Measurements from ENCODE around the gene SUFU.

Gene SUFU

GRCh38 chr10:102552533-102552932, 48.8 kb downstream of the SUFU start:
- no peak for DNase-seq (ENCODE audit: low read depth in 2 of 2)

GRCh38 chr10:102553771-102554170, 50.0 kb downstream of the SUFU start:
- DNase-seq (ENCODE audit: low read depth in 2 of 2), result no peak

- no peak for DNase-seq (ENCODE audit: low read depth in 2 of 2)
These were observed 50.8 kb downstream of the SUFU start for GRCh38 chr10:102554531-102554930.

- DNase-seq (ENCODE audit: low read depth in 2 of 2), result no peak
These were observed 52.1 kb downstream of the SUFU start for GRCh38 chr10:102555781-102556328.

- DNase-seq (ENCODE audit: low read depth in 2 of 2), result no peak
These were observed 53.8 kb downstream of the SUFU start for GRCh38 chr10:102557569-102557968.

- DNase-seq (ENCODE audit: low read depth in 2 of 2), result no peak
These were observed 56.0 kb downstream of the SUFU start for GRCh38 chr10:102559764-102560163.

- DNase-seq (ENCODE audit: low read depth in 2 of 2), result no peak
These were observed 60.5 kb downstream of the SUFU start for GRCh38 chr10:102564209-102564834.

GRCh38 chr10:102565793-102566192, 62.0 kb downstream of the SUFU start:
- no peak for DNase-seq (ENCODE audit: low read depth in 2 of 2)

GRCh38 chr10:102578782-102579181, 75.0 kb downstream of the SUFU start:
- no peak for DNase-seq (ENCODE audit: low read depth in 2 of 2)

- no peak for DNase-seq (ENCODE audit: low read depth in 2 of 2)
These were observed 75.6 kb downstream of the SUFU start for GRCh38 chr10:102579328-102579727.

DNA sequence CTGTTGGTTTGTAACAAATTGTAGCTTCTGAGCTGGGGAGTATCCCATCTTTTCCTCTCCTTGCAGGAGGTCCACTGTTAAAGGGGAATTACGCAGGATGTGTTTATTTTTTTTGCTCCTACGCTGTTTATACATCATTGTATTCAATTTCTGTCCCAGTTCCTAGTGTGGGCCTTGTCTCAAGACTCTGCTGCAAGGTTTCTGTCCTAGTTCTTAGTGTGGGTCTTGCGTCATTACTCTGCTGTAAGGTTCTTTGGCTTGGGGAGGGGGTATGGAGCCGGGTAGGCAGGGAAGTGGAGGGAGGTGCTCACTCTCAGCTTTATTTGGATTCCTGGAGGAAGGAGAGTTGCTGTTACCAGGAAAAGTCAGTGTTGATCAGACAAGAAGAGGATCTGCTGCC, 76.5 kb downstream of the SUFU start:
- DNase-seq (ENCODE audit: low read depth in 2 of 2), result no peak

DNA sequence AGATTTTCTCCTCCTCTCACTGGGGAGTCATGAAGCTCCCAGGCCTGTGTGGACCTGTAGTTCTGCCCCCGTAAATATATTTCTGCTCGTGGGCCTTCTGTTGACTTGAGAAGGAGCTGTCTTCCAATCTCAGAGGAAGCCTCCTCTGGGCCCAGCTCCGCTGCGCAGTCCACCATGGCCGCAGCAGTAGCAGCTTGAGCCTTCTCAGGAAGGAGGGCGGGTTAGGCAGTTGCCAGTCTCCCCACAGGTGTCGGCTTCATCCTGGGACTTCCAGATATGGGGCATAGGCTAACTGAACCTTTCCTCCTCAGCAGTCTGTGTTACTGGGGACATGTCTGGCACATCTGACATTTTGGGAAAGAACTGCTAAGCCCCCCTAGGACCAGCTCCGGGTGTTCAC, 77.6 kb downstream of the SUFU start:
- DNase-seq (ENCODE audit: low read depth in 2 of 2), result no peak

DNA sequence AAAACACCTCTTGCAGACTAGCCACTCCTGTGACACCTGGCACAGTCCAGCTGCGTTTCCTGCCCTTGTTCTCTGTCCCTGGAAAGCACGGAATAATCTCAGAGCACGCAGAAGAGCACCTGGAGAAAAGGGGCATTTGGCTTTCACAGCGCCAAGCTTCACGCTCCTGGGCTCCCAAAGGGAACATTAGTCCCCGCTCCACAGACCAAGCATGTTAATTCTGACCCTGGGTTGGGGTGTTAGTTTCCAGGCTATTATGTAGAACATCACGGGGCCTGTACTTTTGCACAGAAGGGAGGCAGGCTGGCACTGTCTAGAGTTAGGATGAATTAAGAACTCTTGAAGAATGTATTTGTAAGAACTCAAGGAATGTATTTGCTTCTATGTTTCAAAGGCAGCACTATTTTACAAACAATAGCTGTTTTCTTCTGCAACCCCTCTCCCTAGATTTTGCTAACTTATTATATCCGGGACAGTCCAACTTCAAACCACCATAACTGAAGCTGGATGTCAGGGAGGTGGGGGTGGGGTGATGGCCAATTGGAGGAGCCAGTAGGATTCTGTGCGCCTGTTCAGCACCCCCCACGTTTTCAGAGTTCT, 78.3 kb downstream of the SUFU start:
- no peak for DNase-seq (ENCODE audit: low read depth in 2 of 2)

GRCh38 chr10:102583435-102584417, 80.0 kb downstream of the SUFU start:
- peak; percentile 63 to 80 for DNase-seq (ENCODE audit: low read depth in 2 of 2)

GRCh38 chr10:102585026-102585425, 81.3 kb downstream of the SUFU start:
- no peak for DNase-seq (ENCODE audit: low read depth in 2 of 2)

DNA sequence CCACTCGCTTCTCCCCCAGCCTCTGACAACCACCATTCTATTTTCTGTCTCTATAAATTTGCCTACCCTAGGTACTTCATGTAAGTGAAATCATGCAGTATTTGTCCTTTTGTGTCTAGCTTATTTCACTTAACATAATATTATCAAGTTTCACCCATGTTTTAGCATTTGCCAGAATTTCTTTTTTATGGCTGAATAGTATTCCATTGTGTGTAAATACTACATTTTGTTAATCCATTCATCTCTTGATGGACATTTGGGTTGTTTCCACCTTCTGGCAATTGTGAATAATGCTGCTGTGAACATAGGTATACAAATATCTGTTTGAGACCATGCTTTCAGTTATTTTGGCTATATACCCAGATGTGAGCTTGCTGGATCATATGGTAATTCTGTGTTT, 83.1 kb downstream of the SUFU start:
- DNase-seq (ENCODE audit: low read depth in 2 of 2), result no peak

GRCh38 chr10:102588875-102589274, 85.1 kb downstream of the SUFU start:
- DNase-seq (ENCODE audit: low read depth in 2 of 2), result no peak

- no peak for DNase-seq (ENCODE audit: low read depth in 2 of 2)
These were observed 89.5 kb downstream of the SUFU start for GRCh38 chr10:102593074-102593803.

DNA sequence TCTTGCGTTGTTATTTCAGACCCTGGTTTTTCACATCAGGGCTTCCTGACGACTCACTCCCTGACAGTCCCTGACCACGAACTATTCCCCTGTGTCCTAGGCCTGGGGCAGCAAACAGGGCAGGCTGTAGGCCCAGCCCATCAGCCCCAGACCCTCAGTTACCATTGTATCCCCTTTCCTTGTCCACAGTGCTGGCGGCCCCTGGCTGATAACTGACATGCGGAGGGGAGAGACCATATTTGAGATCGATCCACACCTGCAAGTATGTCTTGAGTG, 90.0 kb downstream of the SUFU start:
- DNase-seq (ENCODE audit: low read depth in 2 of 2), result no peak

- DNase-seq (ENCODE audit: low read depth in 2 of 2), result no peak
These were observed 91.5 kb downstream of the SUFU start for GRCh38 chr10:102595293-102595692.

- DNase-seq (ENCODE audit: low read depth in 2 of 2), result no peak
These were observed 92.1 kb downstream of the SUFU start for GRCh38 chr10:102595897-102596296.

DNA sequence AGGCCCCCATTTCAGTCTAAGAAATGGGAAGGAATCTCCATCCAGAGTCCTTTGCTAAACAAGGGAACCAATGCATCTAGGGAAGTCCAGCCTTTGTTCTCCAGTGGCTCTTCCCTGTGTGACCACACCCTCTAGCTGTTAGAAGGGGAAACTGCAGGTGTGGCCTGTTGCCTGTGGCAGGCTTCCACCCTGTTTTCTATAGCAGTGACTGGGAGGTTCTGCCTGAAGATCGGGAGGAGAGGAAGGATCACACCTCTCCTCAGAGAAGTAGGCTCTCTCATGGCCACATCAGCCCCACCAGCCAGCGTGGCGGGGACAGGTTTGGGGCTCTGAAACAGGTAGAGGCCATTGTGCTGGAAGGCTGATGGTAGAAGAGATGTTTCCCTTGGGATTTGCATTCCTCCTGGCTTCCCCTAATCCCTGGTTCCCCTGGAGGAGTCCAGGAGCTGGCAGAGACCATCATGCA, 92.8 kb downstream of the SUFU start:
- DNase-seq (ENCODE audit: low read depth in 2 of 2), result peak in 1 of 2 experiments; percentile 8
